Gastrocnemius medialis (tissue), 4 donors: Measurements from ENCODE around the gene ARSI. TPM values are rescaled to one million over a fixed set of nuclear protein-coding genes. Genes with fewer than 3 reads are reported as not detected.

Experiments
- ATAC-seq, 2 donors: fragments of 150-250 bp; one replicate each; pipeline ENCODE4 v1.9.1; 2016
- DNase-seq, 2 donors: peaks; one replicate each; pipeline ENCODE4 v3.0.0-alpha.2; 2019
- H3K27ac ChIP-seq, 4 donors: fragments of 200-600 bp; sonication (generic); 1 replicate in 1 of 4; 2 replicates in 3 of 4; pipeline ENCODE4 v1.5.1; 2016 to 2018; ENCODE audit warnings: mild to moderate bottlenecking in 2 of 4, moderate library complexity in 1 of 4
- H3K27me3 ChIP-seq, 3 donors: fragments of 200-600 bp; sonication (generic) in 2 of 3; 1 replicate in 1 of 3; 2 replicates in 2 of 3; pipeline versions ENCODE4 v1.5.1 to v1.6.0; 2016 to 2019; ENCODE audit warnings: mild to moderate bottlenecking in 1 of 3, moderate library complexity in 1 of 3
- H3K36me3 ChIP-seq, 2 donors: fragments of 200-600 bp; sonication (generic) in 1 of 2; one replicate each; pipeline ENCODE4 v1.5.1; 2017 to 2018
- H3K4me1 ChIP-seq, 2 donors: fragments of 200-600 bp; sonication (generic) in 1 of 2; one replicate each; pipeline ENCODE4 v1.5.1; 2016 to 2017; ENCODE audit warnings: mild to moderate bottlenecking in 2 of 2
- H3K4me3 ChIP-seq, 4 donors: fragments of 200-600 bp; sonication (generic) in 3 of 4; 1 replicate in 1 of 4; 2 replicates in 3 of 4; pipeline ENCODE4 v1.5.1; 2016 to 2019; ENCODE audit warnings: mild to moderate bottlenecking in 2 of 4
- H3K9me3 ChIP-seq, 3 donors: fragments of 200-600 bp; sonication (generic) in 2 of 3; 1 replicate in 1 of 3; 2 replicates in 2 of 3; pipeline ENCODE4 v1.5.1; 2016 to 2019
- POLR2A ChIP-seq, 2 donors: fragments of 450-650 bp; IDR thresholded peaks; one replicate each; pipeline ENCODE4 v1.6.1; 2017; ENCODE audit warnings: antibody characterized with exemption in 2 of 2, mild to moderate bottlenecking in 2 of 2, moderate library complexity in 2 of 2
- in situ Hi-C, 4 donors: fragments of 200-750 bp; cut with MboI; loops; one replicate each; pipeline versions ENCODE4 v1.15.0 to v1.8.0; 2017; ENCODE audit warnings: low sequenced_read_pairs in 4 of 4
- intact Hi-C: fragments of 100-400 bp; cut with DNase I; formaldehyde crosslinking; loops from one replicate; pipeline ENCODE4 v1.15.1; 2023; ENCODE audit warnings: low total_unique reads
- total RNA-seq, 4 donors: library from RNA; depleted of rRNA; stranded (reverse); fragments of >200 nt; gene quantifications; one replicate each; pipeline versions ENCODE4 v1.1.0 to v1.2.3, GENCODE V29; 2016
- TF ChIP-seq, protein P1 (sequence below), 5 experiments: fragments of 450-650 bp in 3 of 5; fragments of 200-600 bp in 2 of 5; sonication (generic) in 2 of 5; IDR thresholded peaks in 4 of 5; conservative IDR thresholded peaks in 1 of 5; 1 replicate in 4 of 5; 2 replicates in 1 of 5; pipeline ENCODE4 v1.5.1; 2016 to 2019; ENCODE audit warnings: antibody characterized with exemption in 5 of 5, mild to moderate bottlenecking in 3 of 5, moderate library complexity in 3 of 5

Gene ARSI
- total RNA-seq, 4 donors from 2014 or later = not detected

DNA sequence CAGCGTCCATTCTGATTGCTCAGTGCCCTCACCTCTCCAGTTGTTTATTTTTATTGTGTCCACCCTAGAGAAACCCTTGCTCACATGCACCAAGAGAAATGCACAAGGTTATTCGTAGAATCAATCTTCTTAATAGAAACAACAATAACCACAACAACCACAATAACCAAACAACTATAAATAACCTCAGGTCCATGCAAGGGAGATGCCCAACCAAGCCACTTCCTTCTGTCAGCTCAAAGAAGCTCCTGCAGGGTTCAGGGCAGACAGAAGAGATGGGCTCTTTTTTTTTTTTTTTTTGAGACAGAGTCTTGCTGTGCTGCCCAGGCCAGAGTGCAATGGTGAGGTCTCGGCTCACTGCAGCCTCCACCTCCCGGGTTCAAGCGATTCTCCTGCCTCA, 39.9 kb upstream of the ARSI start:
- ATAC-seq (no peak), DNase-seq (no peak)
- TF ChIP-seq, protein P1, sequence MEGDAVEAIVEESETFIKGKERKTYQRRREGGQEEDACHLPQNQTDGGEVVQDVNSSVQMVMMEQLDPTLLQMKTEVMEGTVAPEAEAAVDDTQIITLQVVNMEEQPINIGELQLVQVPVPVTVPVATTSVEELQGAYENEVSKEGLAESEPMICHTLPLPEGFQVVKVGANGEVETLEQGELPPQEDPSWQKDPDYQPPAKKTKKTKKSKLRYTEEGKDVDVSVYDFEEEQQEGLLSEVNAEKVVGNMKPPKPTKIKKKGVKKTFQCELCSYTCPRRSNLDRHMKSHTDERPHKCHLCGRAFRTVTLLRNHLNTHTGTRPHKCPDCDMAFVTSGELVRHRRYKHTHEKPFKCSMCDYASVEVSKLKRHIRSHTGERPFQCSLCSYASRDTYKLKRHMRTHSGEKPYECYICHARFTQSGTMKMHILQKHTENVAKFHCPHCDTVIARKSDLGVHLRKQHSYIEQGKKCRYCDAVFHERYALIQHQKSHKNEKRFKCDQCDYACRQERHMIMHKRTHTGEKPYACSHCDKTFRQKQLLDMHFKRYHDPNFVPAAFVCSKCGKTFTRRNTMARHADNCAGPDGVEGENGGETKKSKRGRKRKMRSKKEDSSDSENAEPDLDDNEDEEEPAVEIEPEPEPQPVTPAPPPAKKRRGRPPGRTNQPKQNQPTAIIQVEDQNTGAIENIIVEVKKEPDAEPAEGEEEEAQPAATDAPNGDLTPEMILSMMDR (IDR thresholded peaks at IDR 0.05 in 4 of 5, conservative IDR thresholded peaks at IDR 0.05 in 1 of 5) = no peak
- no peak for TF ChIP-seq POLR2A (IDR thresholded peaks at IDR 0.05)
- intact Hi-C loops (no loop called here), in situ Hi-C loops (no loop called here)
- Histone ChIP-seq H3K27ac (no peak overlapping the region), H3K9me3 (no peaks in the 10 kb centered on the region), H3K36me3 (no peaks in the 10 kb centered on the region), H3K27me3 (no peaks in the 10 kb centered on the region), H3K4me1 (peaks cover 0 to 13% of the 10 kb centered on the region in 2 donors), H3K4me3 (no peak overlapping the region)

DNA sequence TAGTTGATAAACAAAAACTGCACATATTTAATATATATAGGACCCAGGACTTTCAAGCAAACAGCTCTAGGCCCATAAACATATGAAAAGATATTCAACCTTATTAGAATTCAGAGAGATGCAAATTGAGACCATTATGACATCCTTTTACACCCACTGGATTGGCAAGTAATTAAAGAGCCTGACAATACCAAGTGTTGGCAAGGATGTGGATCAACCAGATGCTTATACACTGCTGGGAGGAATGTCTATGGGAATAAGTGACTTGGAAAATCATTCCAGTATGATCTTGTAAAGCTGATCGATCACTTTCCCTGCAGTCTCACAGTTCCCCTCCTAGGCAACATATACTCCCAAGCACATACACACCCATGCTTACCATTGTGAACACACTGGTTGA, 39.3 kb upstream of the ARSI start:
- ATAC-seq (no peak), DNase-seq (no peak)
- Histone ChIP-seq H3K4me1 (peaks cover 0 to 13% of the 10 kb centered on the region in 2 donors), H3K36me3 (no peaks in the 10 kb centered on the region), H3K27me3 (no peaks in the 10 kb centered on the region), H3K27ac (no peak overlapping the region), H3K4me3 (no peak overlapping the region), H3K9me3 (no peaks in the 10 kb centered on the region)
- no peak for TF ChIP-seq POLR2A (IDR thresholded peaks at IDR 0.05)
- TF ChIP-seq, protein P1 (IDR thresholded peaks at IDR 0.05 in 4 of 5, conservative IDR thresholded peaks at IDR 0.05 in 1 of 5) = no peak
- in situ Hi-C loops = no loop called here
- intact Hi-C loops = no loop called here

DNA sequence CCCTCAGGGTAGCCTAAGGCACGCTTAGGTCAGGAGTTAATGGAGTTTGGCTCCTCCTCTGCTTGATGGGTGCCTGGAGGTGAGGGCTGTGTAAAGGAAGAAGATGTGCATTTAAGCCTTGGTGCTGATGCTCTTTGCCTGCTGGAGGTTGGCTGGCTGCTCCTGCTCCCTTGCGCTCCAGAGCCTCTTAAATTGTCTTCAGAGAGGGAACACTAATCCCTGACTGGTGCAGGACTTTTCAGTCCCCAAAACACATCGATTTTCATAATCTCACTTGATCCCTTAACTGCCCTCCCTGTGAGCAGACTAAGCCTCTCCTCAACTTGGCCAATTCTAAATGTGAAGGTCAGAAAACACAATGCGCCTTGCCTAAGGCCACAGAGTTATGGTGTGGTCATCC, 38.6 kb upstream of the ARSI start:
- H3K4me1 ChIP-seq = peaks cover 0 to 13% of the 10 kb centered on the region in 2 donors
- H3K27me3 ChIP-seq = no peaks in the 10 kb centered on the region
- ATAC-seq (no peak), DNase-seq (no peak)
- no peak overlapping the region for H3K27ac ChIP-seq
- no peaks in the 10 kb centered on the region for H3K9me3 ChIP-seq
- no peaks in the 10 kb centered on the region for H3K36me3 ChIP-seq
- in situ Hi-C loops (no loop called here), intact Hi-C loops (no loop called here)
- H3K4me3 ChIP-seq = no peak overlapping the region
- TF ChIP-seq, protein P1 (IDR thresholded peaks at IDR 0.05 in 4 of 5, conservative IDR thresholded peaks at IDR 0.05 in 1 of 5) = no peak
- TF ChIP-seq POLR2A (IDR thresholded peaks at IDR 0.05) = no peak

DNA sequence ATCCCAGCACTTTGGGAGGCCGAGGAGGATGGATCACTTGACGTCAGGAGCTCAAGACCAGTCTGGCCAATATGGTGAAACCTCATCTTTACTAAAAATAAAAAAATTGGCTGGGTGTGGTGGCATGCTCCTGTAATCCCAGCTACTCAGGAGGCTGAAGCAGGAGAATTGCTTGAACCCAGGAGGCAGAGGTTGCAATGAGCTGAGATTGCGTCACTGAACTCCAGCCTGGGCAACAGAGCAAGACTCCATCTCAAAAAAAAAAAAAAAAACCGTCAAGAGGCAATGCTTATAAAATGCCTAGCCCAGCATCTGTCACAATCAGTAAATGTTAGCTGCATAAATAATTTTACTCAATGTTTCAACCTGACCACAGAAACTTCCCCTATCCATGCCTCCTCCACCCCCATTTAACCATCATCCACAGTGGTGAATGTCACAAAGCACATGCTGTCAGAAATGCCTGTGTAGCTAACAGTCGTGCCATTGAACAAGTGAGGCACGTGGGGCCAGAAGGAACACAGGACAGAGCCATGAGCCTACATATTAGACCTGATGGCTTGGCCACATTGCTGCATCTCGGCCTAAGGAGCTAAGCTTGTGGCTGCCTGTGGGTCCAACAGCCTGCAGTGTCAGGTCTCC, 38.0 kb upstream of the ARSI start:
- Histone ChIP-seq H3K27me3 (no peaks in the 10 kb centered on the region), H3K4me3 (no peak overlapping the region), H3K4me1 (peaks cover 0 to 13% of the 10 kb centered on the region in 2 donors), H3K27ac (no peak overlapping the region), H3K36me3 (no peaks in the 10 kb centered on the region), H3K9me3 (no peaks in the 10 kb centered on the region)
- TF ChIP-seq, protein P1 (IDR thresholded peaks at IDR 0.05 in 4 of 5, conservative IDR thresholded peaks at IDR 0.05 in 1 of 5) = no peak
- no peak for TF ChIP-seq POLR2A (IDR thresholded peaks at IDR 0.05)
- DNase-seq = no peak
- no peak for ATAC-seq
- in situ Hi-C loops = no loop called here
- intact Hi-C loops = no loop called here

DNA sequence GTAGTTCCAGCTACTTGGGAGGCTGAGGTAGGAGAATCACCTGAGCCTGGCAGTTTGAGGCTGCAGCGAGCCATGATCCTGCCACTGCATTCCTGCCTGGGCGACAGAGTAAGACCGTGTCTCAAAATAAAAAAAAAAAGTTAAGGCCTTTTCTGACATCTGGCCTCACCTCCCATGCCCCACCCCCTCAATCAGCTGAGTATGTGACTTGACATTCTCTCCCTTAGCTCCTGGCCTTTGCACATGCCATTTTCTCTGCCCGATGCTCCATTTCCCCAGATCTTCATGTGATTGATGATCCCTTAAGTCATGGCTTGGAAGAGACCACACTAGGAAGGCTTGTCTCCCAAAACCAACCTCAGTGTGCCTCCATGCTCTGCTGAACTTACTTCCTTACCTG, 37.1 kb upstream of the ARSI start:
- TF ChIP-seq, protein P1 (IDR thresholded peaks at IDR 0.05 in 4 of 5, conservative IDR thresholded peaks at IDR 0.05 in 1 of 5) = no peak
- TF ChIP-seq POLR2A (IDR thresholded peaks at IDR 0.05) = no peak
- H3K27ac ChIP-seq = peak overlapping the region in 1 of 4 donors; percentile 28
- intact Hi-C loops = no loop called here
- no peak overlapping the region for H3K4me3 ChIP-seq
- no peak for DNase-seq
- peaks cover 0 to 13% of the 10 kb centered on the region in 2 donors for H3K4me1 ChIP-seq
- no peaks in the 10 kb centered on the region for H3K27me3 ChIP-seq
- no peaks in the 10 kb centered on the region for H3K9me3 ChIP-seq
- in situ Hi-C loops = no loop called here
- H3K36me3 ChIP-seq = no peaks in the 10 kb centered on the region
- no peak for ATAC-seq
